Activated CD4-positive, alpha-beta T cell treated with anti-CD3 and anti-CD28 coated beads for 4 hours (primary cell): ENCODE data around the gene CNN3.

ENCODE experiments used
- DNase-seq, 2 donors: peaks; one replicate each; pipeline ENCODE4 v3.0.0-alpha.2; 2020

CNN3 gene

DNA sequence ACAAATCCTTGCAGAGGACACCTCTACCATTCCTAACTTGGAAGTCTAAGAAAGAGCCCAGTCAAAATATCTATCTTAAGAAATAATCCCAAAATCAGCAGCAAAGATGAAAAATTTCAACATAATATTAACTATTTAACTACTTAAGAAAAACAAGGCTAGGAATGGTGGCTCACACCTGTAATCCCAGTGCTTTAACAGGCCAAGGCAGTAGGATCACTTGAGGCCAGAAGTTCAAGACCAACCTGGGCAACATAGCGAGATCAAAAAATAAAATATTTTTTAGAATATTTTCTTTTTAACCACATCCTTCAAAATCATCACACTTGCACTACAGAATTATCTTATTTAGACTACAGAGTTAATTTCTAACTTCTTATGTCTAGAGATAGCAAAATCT is 4.9 kb downstream of the CNN3 start:
- no peak for DNase-seq

- DNase-seq, result no peak
Measured at GRCh38 chr1:94920061-94920460, 6.8 kb downstream of the CNN3 start.

DNA sequence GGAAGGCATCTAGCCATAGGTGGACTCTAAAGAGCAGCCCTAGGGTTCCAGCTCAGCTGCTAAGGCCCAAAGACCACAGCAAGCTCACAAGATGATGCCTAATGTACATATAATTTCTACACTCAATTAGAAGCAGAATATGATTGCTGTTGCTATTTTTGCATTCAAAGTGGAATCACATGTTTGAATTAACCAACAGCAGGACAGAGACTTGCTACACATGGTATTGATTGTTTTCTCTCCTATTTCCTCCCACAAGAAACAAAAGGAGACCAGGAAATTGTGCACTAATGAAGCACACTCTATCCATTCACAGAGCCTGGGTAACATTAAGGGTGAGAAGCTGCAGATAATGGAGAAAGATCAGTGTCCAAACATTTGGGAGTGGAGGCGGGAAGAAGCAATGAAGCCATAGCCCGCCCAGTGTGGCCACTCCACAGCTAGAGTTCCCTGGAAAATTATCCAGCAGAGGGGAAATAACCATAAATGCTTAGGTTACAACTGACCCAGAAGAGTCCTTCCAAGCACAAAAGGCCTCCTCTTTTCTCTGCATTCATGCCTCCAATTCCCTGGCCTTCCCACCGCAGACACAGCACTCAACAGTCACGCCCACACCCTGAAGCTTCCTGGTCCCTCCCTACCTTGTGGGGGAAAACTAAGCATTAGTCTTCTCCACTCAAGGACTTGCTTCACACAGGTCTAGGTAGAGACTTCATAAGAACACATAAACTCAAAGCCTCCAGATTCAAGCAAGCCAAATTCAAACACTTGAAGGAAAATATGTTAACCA is 7.5 kb downstream of the CNN3 start:
- DNase-seq, result no peak

GRCh38 chr1:94917251-94917650 is 9.7 kb downstream of the CNN3 start:
- DNase-seq, result no peak

- no peak for DNase-seq
Measured at GRCh38 chr1:94912263-94913184, 14.4 kb downstream of the CNN3 start.

- DNase-seq, result no peak
Measured at GRCh38 chr1:94909486-94909885, 17.4 kb downstream of the CNN3 start.

GRCh38 chr1:94908965-94909364 is 17.9 kb downstream of the CNN3 start:
- no peak for DNase-seq

DNA sequence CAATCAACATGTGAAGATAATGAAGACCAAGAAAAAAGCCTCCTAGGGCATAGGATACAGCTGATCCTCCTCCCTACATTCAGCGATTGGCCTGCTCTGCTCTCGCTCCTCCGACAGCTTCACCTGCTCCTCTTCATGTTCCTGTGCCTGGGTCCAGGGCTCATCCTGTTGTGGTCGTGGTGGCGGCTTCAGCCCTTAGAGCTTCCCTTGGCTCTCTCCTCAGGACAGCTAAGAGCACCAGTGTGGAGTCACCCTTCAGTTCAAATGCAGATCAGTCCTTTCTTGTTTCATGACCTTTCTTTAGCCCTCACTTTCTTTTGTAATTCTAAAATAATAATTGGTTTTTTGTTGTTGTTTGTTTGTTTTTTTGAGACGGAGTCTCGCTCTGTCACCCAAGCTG is 18.7 kb downstream of the CNN3 start:
- no peak for DNase-seq

GRCh38 chr1:94907136-94907535 is 19.8 kb downstream of the CNN3 start:
- DNase-seq, result no peak

GRCh38 chr1:94906382-94906781 is 20.5 kb downstream of the CNN3 start:
- DNase-seq, result no peak

- no peak for DNase-seq
Measured at GRCh38 chr1:94905207-94905606, 21.7 kb downstream of the CNN3 start.

- DNase-seq, result no peak
Measured at GRCh38 chr1:94903280-94904009, 23.5 kb downstream of the CNN3 start.

DNA sequence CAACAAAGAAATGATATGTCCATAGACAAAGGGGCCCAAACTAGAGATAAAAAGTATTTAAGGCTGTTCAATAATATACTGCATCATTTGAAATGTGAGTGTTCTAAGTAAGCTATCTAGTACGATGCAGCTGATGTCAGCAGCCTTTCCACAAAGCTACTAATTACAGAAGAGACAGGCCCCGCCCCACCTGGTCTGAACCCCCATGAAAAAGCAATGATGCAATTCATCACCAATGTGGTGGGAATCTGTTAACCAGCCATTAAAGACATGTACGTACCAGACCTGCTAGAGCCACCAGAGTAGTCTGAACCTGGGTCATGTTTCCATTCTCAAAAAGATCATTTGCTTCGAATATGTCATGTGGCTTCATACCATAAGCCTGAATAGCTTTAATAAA is 25.1 kb downstream of the CNN3 start:
- no peak for DNase-seq

DNA sequence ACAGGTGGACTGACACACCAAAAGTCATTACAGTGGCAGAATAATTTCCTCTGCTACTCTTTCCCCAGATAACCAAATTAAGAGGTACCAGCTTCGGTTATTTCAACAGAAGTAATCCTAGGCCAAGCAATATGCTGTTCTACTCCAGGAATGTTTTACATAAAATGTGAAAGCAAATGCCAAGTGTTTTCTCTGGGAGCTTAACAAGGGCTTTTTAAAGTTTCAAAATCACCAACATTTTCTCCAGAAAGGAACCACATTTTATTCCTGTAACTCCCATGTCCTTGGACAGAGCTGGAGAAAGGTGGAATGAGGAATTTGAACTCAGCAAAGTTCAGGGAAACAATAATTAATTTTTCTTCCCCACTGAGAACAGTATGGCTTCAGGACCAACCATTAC is 27.2 kb downstream of the CNN3 start:
- no peak for DNase-seq

DNA sequence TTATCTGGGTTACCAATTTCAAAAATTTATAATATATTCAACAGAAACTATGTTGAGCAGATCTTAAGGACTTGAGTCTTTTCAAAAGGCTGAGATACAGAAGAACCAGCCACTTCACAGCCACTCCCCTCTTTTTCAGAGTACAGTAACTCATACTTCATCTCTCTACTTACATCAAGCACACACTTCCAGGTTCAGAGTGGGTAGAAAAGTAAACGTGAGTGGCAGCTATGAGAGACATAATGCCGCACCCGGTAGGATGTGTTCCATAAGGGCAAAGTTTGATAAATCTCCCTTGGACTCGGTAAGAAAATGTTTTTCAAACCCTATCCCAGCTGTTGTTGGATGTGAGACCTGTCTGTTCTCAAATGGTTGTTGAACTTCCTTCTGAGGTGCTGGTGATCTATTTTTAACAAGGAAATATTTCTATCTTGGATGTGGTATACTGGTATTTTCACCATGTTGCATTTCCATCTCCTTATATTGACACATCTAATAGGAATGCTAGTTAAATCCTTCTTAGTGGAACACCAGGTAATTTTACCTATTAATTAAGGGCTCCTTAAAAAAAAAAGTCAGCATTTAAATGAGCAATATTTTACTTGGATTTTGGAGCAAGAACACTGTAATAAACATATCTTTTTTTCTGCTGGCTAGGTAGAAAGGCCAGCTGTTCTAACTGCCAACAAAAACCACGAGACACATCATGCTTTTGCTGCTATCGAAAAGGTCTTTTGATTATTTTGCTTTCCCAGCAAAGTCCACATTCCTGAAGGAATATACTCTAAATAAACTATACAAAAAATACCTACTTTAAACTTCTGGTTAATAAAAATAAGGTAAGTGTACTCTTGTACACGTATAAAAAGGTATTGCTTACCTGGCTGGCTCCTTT is 28.2 kb downstream of the CNN3 start:
- DNase-seq, result no peak

DNA sequence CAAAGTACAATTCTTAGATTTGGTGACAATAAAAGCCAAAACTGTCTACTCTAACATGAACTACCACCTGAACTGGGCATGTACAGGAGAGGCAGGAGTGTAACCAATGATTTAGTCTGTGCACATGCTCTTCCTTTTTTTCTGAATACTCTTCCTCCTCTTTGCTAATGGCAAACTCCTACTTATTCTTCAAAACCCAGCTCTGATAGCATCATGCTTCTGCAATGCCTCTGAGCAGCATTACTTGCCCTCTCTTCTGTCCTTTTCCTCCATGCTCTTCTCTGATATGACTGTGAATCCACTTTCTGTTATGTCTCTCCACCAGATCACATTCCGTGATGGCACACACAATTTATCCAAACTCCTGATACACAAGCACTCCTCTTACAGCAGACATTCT is 31.4 kb downstream of the CNN3 start:
- DNase-seq, result no peak

GRCh38 chr1:94894630-94895029 is 32.3 kb downstream of the CNN3 start:
- no peak for DNase-seq

GRCh38 chr1:94892604-94893254 is 34.2 kb downstream of the CNN3 start:
- no peak for DNase-seq

DNA sequence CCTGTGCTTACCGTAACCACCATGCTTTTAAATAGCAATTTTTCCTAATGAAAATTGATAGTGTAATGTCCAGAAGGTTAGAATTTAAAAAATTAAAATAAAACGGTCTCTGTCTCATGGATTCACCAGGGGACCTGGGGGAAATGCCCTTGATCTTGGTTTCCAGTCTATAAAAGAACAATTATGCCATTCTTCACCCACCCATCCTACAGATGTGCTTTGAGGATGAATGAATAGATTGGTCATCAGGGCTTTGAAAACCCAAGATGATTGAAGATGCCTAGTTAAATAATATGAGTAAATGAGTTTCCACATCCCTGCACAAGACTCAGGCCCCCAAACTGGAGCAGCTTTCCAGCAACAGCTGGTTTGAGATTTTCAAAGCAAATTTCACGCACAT is 38.7 kb downstream of the CNN3 start:
- no peak for DNase-seq

DNA sequence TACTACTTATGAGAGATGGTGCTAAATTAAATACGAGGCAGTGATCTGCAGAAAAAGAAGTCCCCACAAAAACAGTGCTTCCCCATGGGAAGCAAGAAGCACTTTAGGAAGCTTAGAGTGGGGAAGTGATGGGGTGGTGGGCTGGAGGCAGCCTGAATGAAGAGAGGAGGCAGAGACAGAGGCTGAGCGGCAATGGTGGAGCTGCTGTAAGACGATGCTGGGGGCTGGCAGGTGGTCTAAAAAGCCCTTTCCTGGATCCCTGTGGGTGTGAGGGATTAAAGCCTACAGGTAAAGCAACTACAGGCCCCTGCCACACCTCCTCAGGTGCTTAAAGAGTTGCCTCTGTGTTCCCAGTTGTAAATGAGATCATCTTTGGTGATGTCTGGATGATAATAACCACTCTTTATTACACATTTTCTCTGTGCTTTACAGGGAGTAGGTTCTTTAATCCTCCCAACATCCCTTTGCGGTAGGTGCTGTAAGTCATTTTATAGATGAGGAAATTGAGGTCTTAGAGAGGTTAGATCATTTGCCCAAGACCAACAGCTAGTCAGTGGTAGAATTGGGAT is 39.2 kb downstream of the CNN3 start:
- no peak for DNase-seq

GRCh38 chr1:94887106-94887505 is 39.8 kb downstream of the CNN3 start:
- no peak for DNase-seq

DNA sequence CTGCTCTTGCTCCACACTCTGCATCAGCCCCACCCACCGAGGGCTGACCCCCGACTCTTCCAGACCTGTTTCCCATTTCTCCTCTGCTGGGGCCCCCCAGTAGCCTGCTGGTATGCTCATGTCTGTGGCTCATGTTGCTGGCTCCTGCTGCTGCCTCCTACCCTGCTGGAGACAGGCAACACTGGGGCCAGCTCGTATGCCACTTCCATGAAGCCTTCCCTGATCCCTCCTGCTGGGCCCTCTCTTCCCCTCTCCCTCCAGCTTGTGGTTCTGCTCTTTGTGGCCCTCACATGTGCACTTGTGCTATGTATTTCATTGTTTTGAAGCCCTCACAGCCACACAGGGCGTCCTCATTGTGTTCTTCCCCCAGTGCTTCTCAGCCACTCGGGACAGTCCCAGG is 40.5 kb downstream of the CNN3 start:
- no peak for DNase-seq
